H1 (cell line): ENCODE measurements around the gene IPO11. TPM values are rescaled to one million over a fixed set of nuclear protein-coding genes. Genes with fewer than 3 reads are reported as not detected.

ENCODE experiments used
- CTCF ChIA-PET: fragments of 300-600 bp; sonication (Branson Sonifier 250); formaldehyde crosslinking; loops from one replicate; lab custom pipeline; 2021; ENCODE audit not compliant: partially characterized antibody; lab: Charles Lee
- POLR2A ChIA-PET: fragments of 300-600 bp; sonication (Branson Sonifier 250); formaldehyde crosslinking; loops from one replicate; lab custom pipeline; 2021; ENCODE audit warnings: inconsistent platforms; ENCODE audit not compliant: partially characterized antibody; lab: Charles Lee
- DNase-seq, 2 experiments: peaks; one replicate each; pipeline versions ENCODE4 v3.0.0 to v3.0.0-alpha.2; 2010 to 2022; ENCODE audit warnings: low spot score in 2 of 2, low read depth in 1 of 2, mixed read lengths in 1 of 2
- FAIRE-seq: peaks from 2 replicates; lab custom pipeline; 2011; peaks lifted over from hg19 to GRCh38; lab: Jason Lieb, UNC
- H2AFZ ChIP-seq: 2 replicates; pipeline ENCODE4 v1.8.1; 2012; ENCODE audit warnings: low read length, inconsistent platforms
- H2AK5ac ChIP-seq: 2 replicates; pipeline ENCODE4 v1.6.1; 2013; ENCODE audit warnings: low read depth, low read length
- H2BK120ac ChIP-seq: replicated peaks from 2 replicates; pipeline ENCODE3; 2013; ENCODE audit warnings: low read depth, low read length, inconsistent platforms
- H2BK12ac ChIP-seq: 2 replicates; pipeline ENCODE4 v1.6.1; 2013; ENCODE audit warnings: low read depth, low read length
- H2BK15ac ChIP-seq: 2 replicates; pipeline ENCODE4 v1.6.1; 2013; ENCODE audit warnings: low read length
- H2BK20ac ChIP-seq: 2 replicates; pipeline ENCODE4 v1.6.1; 2013; ENCODE audit warnings: low read length
- H2BK5ac ChIP-seq: 2 replicates; pipeline ENCODE4 v1.6.1; 2013; ENCODE audit warnings: low read depth, low read length
- H3K14ac ChIP-seq: 2 replicates; pipeline ENCODE4 v1.6.1; 2013; ENCODE audit warnings: inconsistent platforms; ENCODE audit not compliant: insufficient read length
- H3K18ac ChIP-seq: 2 replicates; pipeline ENCODE4 v1.6.1; 2013; ENCODE audit warnings: low read length; ENCODE audit errors: extremely low read depth
- H3K23ac ChIP-seq: 2 replicates; pipeline ENCODE4 v1.6.1; 2013; ENCODE audit warnings: inconsistent platforms; ENCODE audit not compliant: insufficient read length
- H3K23me2 ChIP-seq: 2 replicates; pipeline ENCODE4 v1.6.1; 2013; ENCODE audit warnings: low read depth, low read length
- H3K27ac ChIP-seq: 2 replicates; pipeline ENCODE4 v1.6.1; 2011; ENCODE audit warnings: low read depth, low read length, inconsistent platforms
- H3K27me3 ChIP-seq, 4 experiments: replicated peaks in 1 of 4; 1 replicate in 1 of 4; 2 replicates in 3 of 4; pipeline versions ENCODE4 v1.6.1 to v1.8.1; 2011 to 2013; ENCODE audit warnings: low read length in 3 of 4, mild to moderate bottlenecking in 3 of 4, inconsistent platforms in 2 of 4, mixed read lengths in 2 of 4, moderate library complexity in 1 of 4; ENCODE audit not compliant: control insufficient read depth in 3 of 4, insufficient read depth in 3 of 4; ENCODE audit errors: extremely low read depth in 1 of 4
- H3K36me3 ChIP-seq, 4 experiments: 2 replicates each; pipeline versions ENCODE4 v1.6.1 to v1.8.1; 2011 to 2013; ENCODE audit warnings: mild to moderate bottlenecking in 4 of 4, low read length in 3 of 4, moderate library complexity in 2 of 4, control low read depth in 1 of 4, inconsistent platforms in 1 of 4; ENCODE audit not compliant: insufficient read depth in 4 of 4, control insufficient read depth in 2 of 4
- H3K4ac ChIP-seq: replicated peaks from 2 replicates; pipeline ENCODE3; 2013; ENCODE audit warnings: low read length, low read depth, mixed read lengths, inconsistent platforms; ENCODE audit not compliant: insufficient read length
- H3K4me1 ChIP-seq, 4 experiments: replicated peaks in 1 of 4; 1 replicate in 1 of 4; 2 replicates in 3 of 4; pipeline versions ENCODE4 v1.6.1 to v1.8.1; 2011 to 2013; ENCODE audit warnings: low read length in 3 of 4, inconsistent platforms in 2 of 4, mixed read lengths in 1 of 4; ENCODE audit not compliant: insufficient read depth in 4 of 4, control insufficient read depth in 3 of 4
- H3K4me2 ChIP-seq, 2 experiments: 2 replicates each; pipeline versions ENCODE4 v1.6.1 to v1.8.1; 2011 to 2013; ENCODE audit warnings: low read depth in 2 of 2, low read length in 2 of 2, control low read depth in 1 of 2, inconsistent platforms in 1 of 2, mild to moderate bottlenecking in 1 of 2; ENCODE audit not compliant: insufficient read depth in 1 of 2
- H3K4me3 ChIP-seq, 4 experiments: fragments of 200-600, 300-600 bp in 1 of 4; sonication (generic), shearing (Covaris generic), sonication (Bioruptor Twin) in 1 of 4; 2 replicates each; pipeline versions ENCODE4 v1.5.1 to v1.8.1; 2011 to 2016; ENCODE audit warnings: low read length in 4 of 4, low read depth in 3 of 4, control low read depth in 2 of 4, inconsistent platforms in 2 of 4, mild to moderate bottlenecking in 2 of 4, mixed read lengths in 1 of 4, moderate library complexity in 1 of 4; ENCODE audit not compliant: insufficient read depth in 2 of 4; ENCODE audit errors: extremely low read depth in 1 of 4
- H3K56ac ChIP-seq: replicated peaks from 2 replicates; pipeline ENCODE3; 2013; ENCODE audit warnings: low read depth, mild to moderate bottlenecking, mixed read lengths, low read length, inconsistent platforms; ENCODE audit not compliant: insufficient read length
- H3K79me1 ChIP-seq: 2 replicates; pipeline ENCODE4 v1.6.1; 2013; ENCODE audit warnings: low read depth, low read length, control low read depth
- H3K79me2 ChIP-seq, 2 experiments: 2 replicates each; pipeline versions ENCODE4 v1.6.1 to v1.8.1; 2012 to 2013; ENCODE audit warnings: low read length in 2 of 2, mild to moderate bottlenecking in 2 of 2, inconsistent platforms in 1 of 2; ENCODE audit not compliant: insufficient read depth in 2 of 2, control insufficient read depth in 1 of 2
- H3K9ac ChIP-seq, 4 experiments: replicated peaks in 1 of 4; 1 replicate in 1 of 4; 2 replicates in 3 of 4; pipeline versions ENCODE4 v1.6.1 to v1.8.1; 2011 to 2013; ENCODE audit warnings: low read depth in 3 of 4, low read length in 3 of 4, control low read depth in 2 of 4, mild to moderate bottlenecking in 2 of 4, moderate library complexity in 2 of 4, inconsistent platforms in 1 of 4; ENCODE audit errors: extremely low read depth in 1 of 4
- H3K9me3 ChIP-seq, 2 experiments: 2 replicates each; pipeline versions ENCODE4 v1.6.1 to v1.8.1; 2012 to 2013; ENCODE audit warnings: mild to moderate bottlenecking in 2 of 2, moderate library complexity in 2 of 2, control low read depth in 1 of 2, inconsistent platforms in 1 of 2, low read depth in 1 of 2, low read length in 1 of 2, mixed read lengths in 1 of 2; ENCODE audit not compliant: insufficient read depth in 2 of 2
- H4K20me1 ChIP-seq, 2 experiments: replicated peaks in 1 of 2; 2 replicates each; pipeline versions ENCODE3 to v1.8.1; 2011 to 2013; ENCODE audit warnings: inconsistent platforms in 2 of 2, low read length in 2 of 2, mild to moderate bottlenecking in 1 of 2; ENCODE audit not compliant: insufficient read depth in 2 of 2, control insufficient read depth in 1 of 2
- H4K5ac ChIP-seq: 2 replicates; pipeline ENCODE4 v1.6.1; 2013; ENCODE audit warnings: low read length, low read depth, mixed read lengths, inconsistent platforms; ENCODE audit not compliant: insufficient read length
- H4K8ac ChIP-seq: 2 replicates; pipeline ENCODE4 v1.8.0; 2013; ENCODE audit warnings: mild to moderate bottlenecking, moderate library complexity, low read length, inconsistent platforms; ENCODE audit not compliant: insufficient read depth; ENCODE audit errors: extremely low read depth
- H4K91ac ChIP-seq: replicated peaks from 2 replicates; pipeline ENCODE3; 2013; ENCODE audit warnings: low read length, mixed read lengths, inconsistent platforms; ENCODE audit not compliant: insufficient read length
- ATF2 ChIP-seq: IDR thresholded peaks from 2 replicates; pipeline ENCODE4 v1.6.1; 2012; ENCODE audit warnings: low read length, inconsistent platforms
- HDAC2 ChIP-seq, 2 experiments: fragments of 300-600 bp in 1 of 2; sonication (generic) in 1 of 2; IDR thresholded peaks; 2 replicates each; pipeline ENCODE4 v1.6.1; 2011 to 2012; ENCODE audit warnings: low read depth in 2 of 2, low read length in 2 of 2, mild to moderate bottlenecking in 2 of 2, moderate library complexity in 2 of 2, borderline replicate concordance in 1 of 2, inconsistent platforms in 1 of 2
- KDM1A ChIP-seq: fragments of 200-600, 300-600 bp; sonication (generic); IDR thresholded peaks from 2 replicates; pipeline ENCODE4 v1.7.1; 2016; ENCODE audit warnings: mild to moderate bottlenecking, low read length, borderline replicate concordance
- RBBP5 ChIP-seq: IDR thresholded peaks from 2 replicates; pipeline ENCODE4 v1.7.1; 2012; ENCODE audit warnings: low read depth, mild to moderate bottlenecking, inconsistent platforms, low read length, moderate library complexity, borderline replicate concordance
- SIRT6 ChIP-seq: IDR thresholded peaks from one replicate; pipeline ENCODE4 v1.7.1; 2012; ENCODE audit warnings: low read length, inconsistent platforms
- TBP ChIP-seq: IDR thresholded peaks from 2 replicates; pipeline ENCODE4 v1.6.1; 2011; ENCODE audit warnings: low read depth, low read length, improper control_type of control experiment
- TCF12 ChIP-seq: IDR thresholded peaks from 2 replicates; pipeline ENCODE4 v1.6.1; 2011; ENCODE audit warnings: low read depth, mild to moderate bottlenecking, low read length
- WGBS, 2 experiments: shearing (Covaris generic) in 1 of 2; methylation state at CpG; one replicate each; pipeline versions ENCODE4 v1.1.6 to v1.1.7; 2013 to 2015; ENCODE audit warnings: low lambda C conversion rate in 2 of 2, mixed read lengths in 2 of 2, inconsistent platforms in 1 of 2, low coverage in 1 of 2, missing lambda C conversion rate in 1 of 2; ENCODE audit not compliant: insufficient replicate concordance in 2 of 2, insufficient coverage in 1 of 2, insufficient read length in 1 of 2; ENCODE audit errors: extremely low coverage in 1 of 2, missing lambda C conversion rate in 1 of 2; 5-methylcytosine and 5-hydroxymethylcytosine counted together
- polyA plus RNA-seq, 7 experiments: library from polyadenylated mRNA; depleted of rRNA in 3 of 7; stranded (reverse) in 5 of 7; unstranded in 2 of 7; fragments of >200 nt in 5 of 7; fragments of 200-250 nt in 2 of 7; gene quantifications; 1 replicate in 5 of 7; 2 replicates in 1 of 7; 4 replicates in 1 of 7; pipeline versions ENCODE4 v1.2.1 to v1.2.3, GENCODE V29; 2011 to 2013; ENCODE audit warnings: missing spikeins in 2 of 7, mixed read lengths in 2 of 7
- total RNA-seq: library from RNA; stranded (reverse); fragmentation: NEBNext Ultra II Directional; extraction: Animal tissue kit (Norgen Biotek cat#: 25700); gene quantifications from 2 replicates; pipeline ENCODE4 v1.2.1, GENCODE V29; 2021
- TF ChIP-seq, protein P1 (sequence below): IDR thresholded peaks from 2 replicates; pipeline ENCODE4 v1.6.1; 2012; ENCODE audit warnings: inconsistent platforms
- TF ChIP-seq, protein P2 (sequence below): IDR thresholded peaks from 2 replicates; pipeline ENCODE4 v1.6.1; 2012; ENCODE audit warnings: inconsistent platforms

The IPO11 gene
- total and polyA plus RNA-seq, 2 of the 8 experiments (the other 6 are each of a cell fraction or from before 2014, with no cell fraction given): 23.6 to 64.4 TPM

- Histone ChIP-seq H3K4me1 (peaks cover 0 to 3% (median 1%) of the 10 kb centered on the region in 4 experiments; a peak in 4 of 7 replicates), H4K8ac (no peak overlapping the region), H4K20me1 (no peaks in the 10 kb centered on the region), H3K79me1 (no peaks in the 10 kb centered on the region), H2BK12ac (no peak overlapping the region), H3K4me2 (no peak overlapping the region), H4K5ac (no peak overlapping the region), H2AFZ (no peak overlapping the region), H3K36me3 (no peaks in the 10 kb centered on the region), H2BK20ac (no peak overlapping the region), H3K23ac (no peak overlapping the region), H3K14ac (no peak overlapping the region), H4K91ac (no peak overlapping the region), H3K4ac (no peak overlapping the region), H3K9ac (no peak overlapping the region), H2AK5ac (no peak overlapping the region), H2BK5ac (no peak overlapping the region), H2BK120ac (no peak overlapping the region), H3K79me2 (no peaks in the 10 kb centered on the region), H2BK15ac (no peak overlapping the region), H3K18ac (no peak overlapping the region), H3K9me3 (peaks cover 12 to 14% of the 10 kb centered on the region in 2 experiments; a peak in 3 of 4 replicates), H3K27me3 (no peaks in the 10 kb centered on the region), H3K4me3 (no peak overlapping the region), H3K23me2 (no peaks in the 10 kb centered on the region), H3K56ac (no peak overlapping the region), H3K27ac (no peak overlapping the region)
- ChIA-PET CTCF (interaction anchor here (0.7 to 3.4 kb wide), 2 partner anchors 37 to 66 kb away, joined by 3 to 13 read pairs; no protein-coding TSS in a partner anchor), POLR2A (no interaction called here)
- FAIRE-seq (no peak), DNase-seq (no peak)
- 86% methylated on average over 7 of the region's 7 CpGs; no CpG with 5 or more reads in 1 of the 2 experiments for WGBS, 2 experiments
- TF ChIP-seq TBP (no peak), TCF12 (no peak), HDAC2 (IDR thresholded peaks at IDR 0.05; ENCODE audit: borderline replicate concordance in 1 of 2, low read depth in 2 of 2, low read length in 2 of 2) (no peak), KDM1A (no peak), RBBP5 (no peak), SIRT6 (no peak), ATF2 (no peak)
- TF ChIP-seq, protein P1, sequence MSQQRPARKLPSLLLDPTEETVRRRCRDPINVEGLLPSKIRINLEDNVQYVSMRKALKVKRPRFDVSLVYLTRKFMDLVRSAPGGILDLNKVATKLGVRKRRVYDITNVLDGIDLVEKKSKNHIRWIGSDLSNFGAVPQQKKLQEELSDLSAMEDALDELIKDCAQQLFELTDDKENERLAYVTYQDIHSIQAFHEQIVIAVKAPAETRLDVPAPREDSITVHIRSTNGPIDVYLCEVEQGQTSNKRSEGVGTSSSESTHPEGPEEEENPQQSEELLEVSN: no peak
- TF ChIP-seq, protein P2, sequence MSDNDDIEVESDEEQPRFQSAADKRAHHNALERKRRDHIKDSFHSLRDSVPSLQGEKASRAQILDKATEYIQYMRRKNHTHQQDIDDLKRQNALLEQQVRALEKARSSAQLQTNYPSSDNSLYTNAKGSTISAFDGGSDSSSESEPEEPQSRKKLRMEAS: no peak
Measured at GRCh38 chr5:62653001-62653863, 240.7 kb downstream of the IPO11 start.
